GM13977 (cell line): ENCODE measurements around the gene MMRN1.

Experiments used
- DNase-seq: peaks from one replicate; pipeline ENCODE4 v3.0.0; 2012; ENCODE audit warnings: low spot score
- CTCF ChIP-seq: IDR thresholded peaks from 2 replicates; pipeline ENCODE4 v1.5.1; 2012; ENCODE audit warnings: mild to moderate bottlenecking, control low read depth; ENCODE audit not compliant: insufficient read depth; ENCODE audit errors: extremely low read depth, missing control alignments
- in situ Hi-C: fragments of 300-500 bp; cut with MboI; formaldehyde crosslinking; loops from one replicate; pipeline ENCODE4 v1.12.0; 2022; ENCODE audit warnings: low sequenced_read_pairs, low pct_unique_long_range_greater_than_20kb, mixed read lengths, inconsistent platforms; ENCODE audit not compliant: unreplicated experiment

The MMRN1 gene

GRCh38 chr4:89992744-89993143 is 98.1 kb downstream of the MMRN1 start:
- no peak for DNase-seq
- in situ Hi-C loops = no loop called here
- no peak for TF ChIP-seq CTCF

GRCh38 chr4:89994176-89994873 is 99.7 kb downstream of the MMRN1 start:
- TF ChIP-seq CTCF = no peak
- no peak for DNase-seq
- in situ Hi-C loops = no loop called here

- in situ Hi-C loops = no loop called here
- DNase-seq = no peak
- no peak for TF ChIP-seq CTCF
These were observed 100.4 kb downstream of the MMRN1 start for GRCh38 chr4:89995006-89995405.

- TF ChIP-seq CTCF = no peak
- DNase-seq = no peak
- in situ Hi-C loops = no loop called here
These were observed 101.2 kb downstream of the MMRN1 start for GRCh38 chr4:89995814-89996213.

GRCh38 chr4:89997171-89997704 is 102.6 kb downstream of the MMRN1 start:
- DNase-seq = no peak
- no peak for TF ChIP-seq CTCF
- in situ Hi-C loops = no loop called here

- DNase-seq = no peak
- no peak for TF ChIP-seq CTCF
- in situ Hi-C loops = no loop called here
These were observed 103.9 kb downstream of the MMRN1 start for GRCh38 chr4:89998469-89999011.
